ENCODE measurements around the gene OLFML3. TPM values are rescaled to one million over a fixed set of nuclear protein-coding genes. Genes with fewer than 3 reads are reported as not detected.
A peak's percentile ranks its signal among the peaks of the same experiment; 100 is the strongest.

The OLFML3 gene
- total and polyA plus RNA-seq, 2 of the 8 experiments (the other 6 are each of a cell fraction or from before 2014, with no cell fraction given) = 56.0 to 72.3 TPM

GRCh38 chr1:113983826-113984225, 4.6 kb downstream of the OLFML3 start:
- Histone ChIP-seq H4K8ac (ENCODE audit: extremely low read depth, insufficient read depth, low read length) (no peak overlapping the region), H3K23ac (ENCODE audit: insufficient read length) (no peak overlapping the region), H3K4me3 (ENCODE audit: extremely low read depth in 1 of 4, insufficient read depth in 2 of 4, low read depth in 3 of 4, low read length in 4 of 4) (no peak overlapping the region), H3K79me2 (ENCODE audit: control insufficient read depth in 1 of 2, insufficient read depth in 2 of 2, low read length in 2 of 2) (peaks cover 0 to 15% of the 10 kb centered on the region in 2 experiments; a peak in 2 of 4 replicates), H3K18ac (ENCODE audit: extremely low read depth, low read length) (peak overlapping the region; percentile 55; the same call in 1 of the 2 replicates), H3K14ac (ENCODE audit: insufficient read length) (no peak overlapping the region), H3K56ac (replicated peaks; ENCODE audit: insufficient read length, low read depth, low read length) (no peak overlapping the region), H2BK20ac (ENCODE audit: low read length) (peak overlapping the region; percentile 73; the same call in 1 of the 2 replicates), H2BK120ac (replicated peaks; ENCODE audit: low read depth, low read length) (peak overlapping the region; percentile 44), H3K4me2 (ENCODE audit: insufficient read depth in 1 of 2, low read depth in 2 of 2, low read length in 2 of 2) (0 out of 4 replicates have a peak overlapping the region, but pooled peaks of 1 of the 2 experiments have one; percentile 50), H2AK5ac (ENCODE audit: low read depth, low read length) (peak overlapping the region; percentile 54; the same call in 1 of the 2 replicates), H2AFZ (ENCODE audit: low read length) (no peak overlapping the region), H2BK5ac (ENCODE audit: low read depth, low read length) (peak overlapping the region; percentile 72; the same call in 1 of the 2 replicates), H3K79me1 (ENCODE audit: low read depth, low read length) (peaks cover 6% of the 10 kb centered on the region; the same call in 1 of the 2 replicates), H4K5ac (ENCODE audit: insufficient read length, low read depth, low read length) (no peak overlapping the region), H3K23me2 (ENCODE audit: low read depth, low read length) (peaks cover 2% of the 10 kb centered on the region; the same call in 1 of the 2 replicates), H3K27me3 (replicated peaks in 1 of 4; ENCODE audit: control insufficient read depth in 3 of 4, extremely low read depth in 1 of 4, insufficient read depth in 3 of 4, low read length in 3 of 4) (no peaks in the 10 kb centered on the region; a peak in 1 of 7 replicates), H3K4me1 (replicated peaks in 1 of 4; ENCODE audit: control insufficient read depth in 3 of 4, insufficient read depth in 4 of 4, low read length in 3 of 4) (peaks cover 6 to 35% (median 20%) of the 10 kb centered on the region in 4 experiments), H4K20me1 (replicated peaks in 1 of 2; ENCODE audit: control insufficient read depth in 1 of 2, insufficient read depth in 2 of 2, low read length in 2 of 2) (no peaks in the 10 kb centered on the region), H4K91ac (replicated peaks; ENCODE audit: insufficient read length, low read length) (peak overlapping the region; percentile 45), H3K27ac (ENCODE audit: low read depth, low read length) (no peak overlapping the region), H2BK15ac (ENCODE audit: low read length) (peak overlapping the region; percentile 76; the same call in 1 of the 2 replicates), H3K9ac (replicated peaks in 1 of 4; ENCODE audit: extremely low read depth in 1 of 4, low read depth in 3 of 4, low read length in 3 of 4) (no peak overlapping the region), H3K4ac (replicated peaks; ENCODE audit: insufficient read length, low read depth, low read length) (peak overlapping the region; percentile 45), H2BK12ac (ENCODE audit: low read depth, low read length) (peak overlapping the region; percentile 77; the same call in 1 of the 2 replicates), H3K9me3 (ENCODE audit: insufficient read depth in 2 of 2, low read depth in 1 of 2, low read length in 1 of 2) (peaks cover 14 to 18% of the 10 kb centered on the region in 2 experiments), H3K36me3 (ENCODE audit: control insufficient read depth in 2 of 4, insufficient read depth in 4 of 4, low read length in 3 of 4) (peaks cover 0 to 18% (median 2%) of the 10 kb centered on the region in 4 experiments; a peak in 4 of 8 replicates)
- 98% methylated on average over 7 of the region's 7 CpGs; no CpG with 5 or more reads in 1 of the 2 experiments for WGBS, 2 experiments (ENCODE audit: extremely low coverage in 1 of 2, insufficient coverage in 1 of 2, insufficient read length in 1 of 2, insufficient replicate concordance in 2 of 2, low coverage in 1 of 2, low lambda C conversion rate in 2 of 2, missing lambda C conversion rate in 1 of 2)
- no peak for DNase-seq (ENCODE audit: low read depth in 1 of 2, low spot score in 2 of 2)
- no peak for FAIRE-seq
- ChIA-PET CTCF (ENCODE audit: partially characterized antibody) (interaction anchor here (0.6 to 1.8 kb wide), 7 partner anchors 8 to 299 kb away, joined by 3 to 7 read pairs (median 3); no protein-coding TSS in a partner anchor), POLR2A (ENCODE audit: partially characterized antibody) (no interaction called here)
- no peak for TF ChIP-seq USF2 (IDR thresholded peaks at IDR 0.05; ENCODE audit: low read length)
- TF ChIP-seq TEAD4 (IDR thresholded peaks at IDR 0.05; ENCODE audit: low read depth, low read length) = no peak
- TF ChIP-seq RBBP5 (IDR thresholded peaks at IDR 0.05; ENCODE audit: borderline replicate concordance, low read depth, low read length) = no peak
- no peak for TF ChIP-seq FOSL1 (IDR thresholded peaks at IDR 0.05; ENCODE audit: insufficient read depth, low read depth, low read length)
- no peak for TF ChIP-seq SIN3A (conservative IDR thresholded peaks at IDR 0.05 in 1 of 2, IDR thresholded peaks at IDR 0.05 in 1 of 2; ENCODE audit: low read depth in 1 of 2, low read length in 2 of 2)
- no peak for TF ChIP-seq SP1 (IDR thresholded peaks at IDR 0.05; ENCODE audit: low read depth, low read length)
- TF ChIP-seq JUN (IDR thresholded peaks at IDR 0.05; ENCODE audit: low read depth, low read length) = no peak
- TF ChIP-seq RAD21 (IDR thresholded peaks at IDR 0.05 in 1 of 2, conservative IDR thresholded peaks at IDR 0.05 in 1 of 2; ENCODE audit: low read depth in 2 of 2, low read length in 2 of 2) = no peak
- TF ChIP-seq TBP (IDR thresholded peaks at IDR 0.05; ENCODE audit: low read depth, low read length) = no peak
- no peak for TF ChIP-seq PHF8 (conservative IDR thresholded peaks at IDR 0.05; ENCODE audit: low read depth, low read length)
- no peak for TF ChIP-seq BRCA1 (IDR thresholded peaks at IDR 0.05; ENCODE audit: low read depth, low read length)

Data from H1 (cell line).